GM20000 (cell line): ENCODE data around the gene MAGI1.

ENCODE experiments used
- DNase-seq: peaks from one replicate; pipeline ENCODE4 v3.0.0; 2012; ENCODE audit warnings: low spot score
- CTCF ChIP-seq: IDR thresholded peaks from 2 replicates; pipeline ENCODE4 v1.5.1; 2012; ENCODE audit warnings: mild to moderate bottlenecking, control low read depth; ENCODE audit errors: extremely low read depth, missing control alignments

Gene MAGI1

GRCh38 chr3:65662095-65662494 lies 376.6 kb downstream of the MAGI1 start:
- TF ChIP-seq CTCF = no peak
- DNase-seq = no peak

GRCh38 chr3:65660000-65660598 lies 378.6 kb downstream of the MAGI1 start:
- no peak for TF ChIP-seq CTCF
- no peak for DNase-seq

GRCh38 chr3:65659396-65659795 lies 379.3 kb downstream of the MAGI1 start:
- no peak for TF ChIP-seq CTCF
- DNase-seq = no peak

GRCh38 chr3:65658401-65658800 lies 380.3 kb downstream of the MAGI1 start:
- no peak for TF ChIP-seq CTCF
- DNase-seq = no peak

GRCh38 chr3:65655061-65655460 lies 383.7 kb downstream of the MAGI1 start:
- no peak for TF ChIP-seq CTCF
- no peak for DNase-seq

GRCh38 chr3:65653731-65654130 lies 385.0 kb downstream of the MAGI1 start:
- DNase-seq = no peak
- no peak for TF ChIP-seq CTCF

- TF ChIP-seq CTCF = no peak
- no peak for DNase-seq
These were observed 388.5 kb downstream of the MAGI1 start for GRCh38 chr3:65650247-65650646.
